Activated CD4-positive, alpha-beta T cell treated with anti-CD3 and anti-CD28 coated beads, Interleukin-2, amount 50 U/mL, for 16 hours (primary cell): ENCODE data around the gene TUBAL3.
"Not testable (repeated sequence)": the region's sequence is repeated elsewhere in the genome, so short reads cannot be mapped to it uniquely, and the experiment has no call there.

Experiments used
- DNase-seq: peaks from one replicate; pipeline ENCODE4 v3.0.0-alpha.2; 2020

Gene TUBAL3

DNA sequence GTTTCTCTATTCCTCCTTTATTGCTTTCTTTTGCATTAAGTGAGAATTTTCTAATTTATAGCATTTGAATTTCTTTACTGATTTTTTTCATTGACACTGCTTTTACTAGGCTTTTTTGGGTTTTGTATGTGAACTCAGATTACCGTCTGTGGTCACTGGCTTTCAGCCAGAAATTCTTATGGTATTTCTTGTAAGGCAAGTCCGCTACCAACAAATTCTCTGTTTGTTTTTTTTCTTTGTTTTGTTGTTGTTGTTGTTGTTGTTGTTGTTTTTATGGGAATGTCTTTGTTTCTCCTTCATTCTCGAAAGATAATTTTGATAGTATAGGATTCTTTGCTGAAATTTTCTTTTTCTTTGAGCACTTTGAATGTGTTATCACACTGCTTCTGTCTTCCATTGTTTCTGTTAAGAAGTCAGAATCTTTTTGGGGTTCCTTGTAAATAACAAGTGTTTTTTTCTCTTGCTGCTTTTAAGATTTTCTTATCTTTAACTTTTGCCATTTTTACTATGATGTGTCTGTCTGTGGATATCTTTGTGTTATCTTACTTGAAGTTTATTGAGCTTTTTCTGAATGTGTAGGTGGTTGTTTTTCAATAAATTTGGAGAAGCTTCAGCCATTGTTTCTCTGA lies 15.0 kb upstream of the TUBAL3 start:
- no peak for DNase-seq

DNA sequence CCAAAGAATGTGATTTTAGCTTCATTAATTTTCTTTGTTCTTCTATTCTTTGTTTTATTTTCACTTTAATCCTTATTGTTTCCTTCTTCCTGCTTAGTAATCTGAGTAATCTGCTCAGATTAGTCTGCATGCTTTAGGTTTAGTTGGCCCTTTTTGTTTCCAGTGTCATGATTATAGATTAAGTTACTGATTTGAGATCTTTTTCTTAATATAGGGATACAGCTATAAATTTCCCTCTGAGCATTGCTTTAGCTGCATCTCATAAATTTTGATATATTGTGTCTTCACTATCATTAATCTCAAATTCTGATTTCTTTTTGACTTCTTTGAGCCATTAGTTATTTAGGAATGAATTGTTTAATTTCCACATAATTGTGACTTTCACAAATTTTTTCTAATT lies 14.0 kb upstream of the TUBAL3 start:
- no peak for DNase-seq

- no peak for DNase-seq
Observed at GRCh38 chr10:5416981-5417380, 12.4 kb upstream of the TUBAL3 start.

- peak; percentile 12 for DNase-seq
Observed at GRCh38 chr10:5413012-5413938, 8.6 kb upstream of the TUBAL3 start.

- peak; percentile 83 for DNase-seq
Observed at GRCh38 chr10:5412277-5412941, 7.8 kb upstream of the TUBAL3 start, which contains the start of gene NET1. TSS of gene NET1 (plus strand) at chr10:5412557. CDS start at chr10:5412693, 136 bp downstream.

GRCh38 chr10:5411941-5412276 lies 7.3 kb upstream of the TUBAL3 start:
- no peak for DNase-seq

DNA sequence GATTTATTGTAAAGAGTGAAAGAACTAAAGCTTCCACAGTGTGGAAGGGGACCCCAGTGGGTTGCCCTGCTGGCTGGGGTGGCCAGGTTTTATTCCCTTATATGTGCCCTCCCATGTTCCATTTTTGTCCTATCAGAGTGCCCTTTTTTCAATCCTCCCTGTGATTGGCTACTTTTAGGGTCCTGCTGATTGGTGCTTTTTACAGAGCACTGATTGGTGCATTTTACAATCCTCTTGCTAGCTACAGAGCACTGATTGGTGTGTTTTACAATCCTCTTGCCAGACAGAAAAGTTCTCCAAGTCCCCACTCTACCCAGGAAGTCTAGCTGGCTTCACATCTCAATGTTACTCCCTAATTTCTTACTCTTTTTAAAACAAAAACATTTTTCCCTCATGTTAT lies 6.2 kb upstream of the TUBAL3 start:
- not testable (repeated sequence) for DNase-seq

DNA sequence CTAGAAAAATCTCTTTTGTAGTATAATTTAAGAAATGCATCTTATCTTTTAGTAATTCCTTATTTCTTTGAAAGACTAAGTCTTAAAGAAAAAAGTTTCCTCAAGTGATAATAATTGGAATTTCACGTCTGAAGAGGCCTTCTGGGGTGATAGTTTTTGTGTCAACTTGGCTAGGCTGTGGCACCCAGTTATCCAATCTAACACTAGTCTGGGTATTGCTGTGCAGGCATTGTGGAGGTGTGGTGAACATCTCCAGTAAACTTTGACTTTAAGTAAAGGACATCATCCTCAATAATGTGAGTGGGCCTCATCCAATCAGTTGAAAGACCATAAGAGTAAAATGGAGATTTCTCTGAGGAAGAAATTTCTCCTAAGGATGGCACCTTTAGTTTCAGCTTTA lies 2.3 kb upstream of the TUBAL3 start:
- DNase-seq = no peak

- no peak for DNase-seq
Observed at GRCh38 chr10:5402798-5403197, 1.8 kb downstream of the TUBAL3 start.

- no peak for DNase-seq
Observed at GRCh38 chr10:5400468-5401240, 4.0 kb downstream of the TUBAL3 start.

DNA sequence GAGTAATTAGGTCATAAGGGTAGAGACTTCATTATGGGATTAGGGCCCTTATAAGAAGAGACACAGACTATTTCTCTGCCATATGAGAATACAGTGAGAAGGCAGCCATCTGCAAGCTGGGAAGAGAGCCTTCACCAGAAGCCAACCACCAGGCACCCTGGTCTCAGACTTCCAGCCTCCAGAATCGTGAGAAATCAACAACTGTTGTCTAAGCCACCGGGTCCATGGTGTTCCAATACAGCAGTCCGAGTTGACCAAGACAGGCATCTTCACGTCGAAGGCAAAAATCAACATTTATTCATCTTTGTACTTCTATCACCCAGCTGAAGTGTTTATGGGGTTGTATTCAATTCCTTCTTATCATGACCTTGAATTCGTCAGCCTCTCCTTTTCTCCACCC lies 5.3 kb downstream of the TUBAL3 start:
- DNase-seq = no peak

DNA sequence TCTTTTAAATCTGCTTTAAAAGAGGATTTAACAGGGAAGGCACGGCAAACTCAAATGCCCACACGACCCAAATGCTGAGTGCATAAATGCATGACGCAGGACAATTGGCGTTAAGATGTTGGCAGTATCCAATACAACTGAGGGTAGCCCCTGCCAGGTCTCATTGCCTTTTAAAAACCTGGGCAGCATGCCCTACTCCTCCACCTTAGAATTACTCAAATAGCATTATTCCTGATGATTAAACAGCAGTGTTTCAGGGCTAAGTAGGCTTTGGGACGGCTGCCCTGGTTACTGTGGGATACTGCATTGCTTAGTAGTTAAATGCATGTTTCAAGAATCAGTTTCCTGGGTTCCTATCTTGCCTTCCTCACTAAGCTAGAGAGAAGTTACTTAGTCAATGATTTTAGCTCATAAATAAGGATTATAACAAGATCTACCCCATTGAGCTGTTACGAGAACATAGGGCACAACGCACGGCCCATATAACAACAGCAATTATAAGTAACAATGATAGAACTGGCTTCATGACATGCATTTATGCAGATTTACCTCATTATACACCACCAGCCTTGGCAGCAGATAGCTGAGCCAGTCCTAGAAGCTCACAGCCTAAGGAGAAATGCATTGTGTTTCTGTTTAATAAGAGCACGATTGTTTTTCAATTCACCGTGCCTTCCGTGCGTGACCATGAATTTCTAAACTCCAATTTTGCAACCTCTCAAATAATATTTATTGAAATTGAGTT lies 7.9 kb downstream of the TUBAL3 start:
- DNase-seq = no peak

DNA sequence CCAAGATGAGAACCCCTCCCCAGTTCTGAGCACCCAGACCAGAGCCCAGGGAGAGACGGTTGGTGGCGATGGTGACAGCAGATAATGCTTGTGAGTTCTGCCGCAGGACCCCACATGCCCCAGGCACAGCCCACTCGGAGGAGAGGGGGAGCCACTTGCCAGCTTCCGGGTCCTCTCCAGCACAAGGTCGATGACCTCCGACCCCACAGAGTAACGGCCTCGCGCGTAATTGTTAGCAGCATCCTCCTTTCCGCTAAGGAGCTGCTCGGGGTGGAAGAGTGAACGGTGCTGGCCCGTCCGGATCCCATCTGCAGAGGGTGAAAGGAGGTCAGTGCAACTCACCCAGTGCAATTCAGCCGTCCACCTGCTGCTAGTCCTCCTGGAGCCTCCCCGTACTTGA lies 9.5 kb downstream of the TUBAL3 start:
- DNase-seq = no peak

- DNase-seq = no peak
Observed at GRCh38 chr10:5393529-5393928, 11.1 kb downstream of the TUBAL3 start.

DNA sequence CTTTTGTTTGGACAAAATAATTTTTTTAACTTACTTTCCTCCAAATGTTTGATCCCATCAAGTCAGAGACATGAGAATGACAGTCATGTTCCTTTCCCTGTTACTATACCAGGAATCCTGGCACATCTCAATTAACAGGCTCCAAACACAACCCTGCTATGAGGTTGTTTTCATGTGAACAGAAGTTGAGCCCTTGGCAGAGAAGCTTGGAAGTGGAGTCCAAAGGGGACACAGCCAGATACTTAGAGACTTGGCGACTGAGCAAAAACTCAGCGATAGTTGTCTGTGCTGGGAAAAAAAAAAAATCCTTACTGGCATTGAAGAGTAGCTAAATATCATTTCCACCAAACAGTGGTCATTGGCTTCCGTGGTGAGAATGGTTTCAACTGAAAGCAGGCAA lies 12.8 kb downstream of the TUBAL3 start:
- DNase-seq = no peak

DNA sequence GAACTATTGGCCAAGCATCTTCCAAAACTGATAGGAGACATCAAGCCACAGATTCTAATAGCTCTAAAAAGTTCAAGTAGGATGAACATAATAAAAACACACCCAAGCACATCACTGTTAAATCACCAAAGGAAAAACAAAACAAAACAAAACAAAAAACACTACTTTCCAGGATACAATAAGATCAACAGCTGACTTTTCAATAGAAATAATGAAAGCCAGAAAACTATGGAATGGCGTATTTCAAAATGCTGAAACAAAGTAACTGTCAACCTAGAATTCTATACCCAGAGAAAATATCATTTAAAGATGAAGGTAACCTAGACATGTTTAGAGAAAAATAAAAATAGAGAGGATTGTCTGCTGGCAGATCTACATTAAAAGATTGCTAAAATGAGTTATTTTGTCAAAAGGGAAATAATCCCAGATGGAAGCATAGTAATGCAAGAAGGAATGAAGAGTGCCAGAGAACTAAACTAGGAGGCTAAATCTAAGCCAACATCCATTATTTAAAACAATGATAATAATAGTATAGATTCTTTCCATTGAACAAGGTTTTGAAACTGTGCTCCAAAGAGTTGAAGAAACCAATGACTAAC lies 13.9 kb downstream of the TUBAL3 start:
- no peak for DNase-seq

GRCh38 chr10:5387169-5387568 lies 17.5 kb downstream of the TUBAL3 start:
- DNase-seq = peak; percentile 38

DNA sequence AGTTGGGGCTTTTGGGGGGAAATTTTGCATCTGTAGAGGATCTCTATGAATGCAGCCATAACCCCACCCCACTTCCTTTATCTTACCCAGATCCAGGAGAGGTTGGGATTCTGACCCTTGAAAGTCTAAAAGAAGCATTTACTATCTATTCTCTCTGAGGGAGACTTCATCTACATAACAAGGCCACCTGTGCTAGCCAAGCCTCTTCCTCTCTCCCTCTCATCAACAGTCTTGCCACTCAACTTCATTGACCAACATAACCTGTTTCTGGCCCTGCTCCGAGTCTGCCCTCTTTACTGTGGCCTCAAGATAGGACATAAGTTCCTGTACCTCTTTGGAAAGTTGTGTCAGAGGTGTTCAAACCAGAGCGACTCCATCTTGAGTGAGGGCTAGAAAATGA lies 19.4 kb downstream of the TUBAL3 start:
- no peak for DNase-seq

DNA sequence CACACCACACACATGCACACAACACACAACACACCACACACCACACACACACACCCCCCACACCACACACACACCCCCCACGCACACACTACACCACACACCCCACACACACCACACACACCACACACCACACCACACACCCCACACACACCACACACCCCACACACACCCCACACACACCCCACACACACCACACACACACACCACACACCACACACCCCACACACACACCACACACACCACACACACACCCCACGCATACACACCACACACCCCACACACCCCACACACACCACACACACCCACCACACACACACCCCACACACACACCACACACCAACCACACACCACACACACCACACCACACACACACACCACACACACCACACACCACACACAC lies 23.4 kb downstream of the TUBAL3 start:
- no peak for DNase-seq

- DNase-seq = not testable (repeated sequence)
Observed at GRCh38 chr10:5380395-5380794, 24.2 kb downstream of the TUBAL3 start.

- not testable (repeated sequence) for DNase-seq
Observed at GRCh38 chr10:5379202-5379601, 25.4 kb downstream of the TUBAL3 start.

GRCh38 chr10:5376450-5376849 lies 28.2 kb downstream of the TUBAL3 start:
- DNase-seq = no peak
